Lung microvascular endothelial cell (primary cell): ENCODE results near the gene CDKAL1. TPM values are rescaled to one million over a fixed set of nuclear protein-coding genes. Genes with fewer than 3 reads are reported as not detected.
A peak's percentile ranks its signal among the peaks of the same experiment; 100 is the strongest.
"Not testable (repeated sequence)": the region's sequence is repeated elsewhere in the genome, so short reads cannot be mapped to it uniquely, and the experiment has no call there.

Experiments used
- DNase-seq, 2 donors: peaks; one replicate each; pipeline versions ENCODE4 v3.0.0 to v3.0.0-alpha.2; 2010; ENCODE audit warnings: low read depth in 2 of 2
- total RNA-seq: library from RNA; depleted of rRNA; stranded (reverse); fragments of >200 nt; gene quantifications from 2 replicates; pipeline ENCODE4 v1.2.1, GENCODE V29; 2014

CDKAL1 gene
- total RNA-seq, 1 donor from 2014 or later, result 17.5 TPM

- no peak for DNase-seq
These were observed 205.8 kb downstream of the CDKAL1 start for GRCh38 chr6:20740088-20740487.

- DNase-seq, result no peak
These were observed 206.5 kb downstream of the CDKAL1 start for GRCh38 chr6:20740727-20741126.

- DNase-seq, result no peak
These were observed 207.2 kb downstream of the CDKAL1 start for GRCh38 chr6:20741490-20741889.

- DNase-seq, result no peak
These were observed 210.8 kb downstream of the CDKAL1 start for GRCh38 chr6:20744911-20745557.

- no peak for DNase-seq
These were observed 211.8 kb downstream of the CDKAL1 start for GRCh38 chr6:20746024-20746423.

GRCh38 chr6:20746805-20747558, 212.7 kb downstream of the CDKAL1 start:
- no peak for DNase-seq

- no peak for DNase-seq
These were observed 213.7 kb downstream of the CDKAL1 start for GRCh38 chr6:20747991-20748390.

GRCh38 chr6:20751293-20751935, 217.2 kb downstream of the CDKAL1 start:
- DNase-seq, result no peak

- no peak for DNase-seq
These were observed 221.4 kb downstream of the CDKAL1 start for GRCh38 chr6:20755631-20756030.

- DNase-seq, result not testable (repeated sequence)
These were observed 222.4 kb downstream of the CDKAL1 start for GRCh38 chr6:20756584-20757147.

GRCh38 chr6:20757761-20758160, 223.5 kb downstream of the CDKAL1 start:
- peak in 1 of 2 donors; percentile 5 for DNase-seq

- DNase-seq, result no peak
These were observed 229.0 kb downstream of the CDKAL1 start for GRCh38 chr6:20763296-20763695.

- DNase-seq, result no peak
These were observed 235.4 kb downstream of the CDKAL1 start for GRCh38 chr6:20769631-20770030.

GRCh38 chr6:20770773-20771172, 236.5 kb downstream of the CDKAL1 start:
- no peak for DNase-seq

- no peak for DNase-seq
These were observed 237.2 kb downstream of the CDKAL1 start for GRCh38 chr6:20771409-20771808.

- no peak for DNase-seq
These were observed 239.6 kb downstream of the CDKAL1 start for GRCh38 chr6:20773822-20774221.

GRCh38 chr6:20775981-20776380, 241.7 kb downstream of the CDKAL1 start:
- DNase-seq, result no peak

- no peak for DNase-seq
These were observed 243.5 kb downstream of the CDKAL1 start for GRCh38 chr6:20777801-20778200.

- no peak for DNase-seq
These were observed 244.2 kb downstream of the CDKAL1 start for GRCh38 chr6:20778459-20778858.

- DNase-seq, result no peak
These were observed 244.7 kb downstream of the CDKAL1 start for GRCh38 chr6:20778912-20779311.

GRCh38 chr6:20789162-20789561, 254.9 kb downstream of the CDKAL1 start:
- DNase-seq, result peak; percentile 5 to 51
